LHCN-M2 (cell line): ENCODE measurements around the gene RASA2. TPM values are rescaled to one million over a fixed set of nuclear protein-coding genes. Genes with fewer than 3 reads are reported as not detected.
A peak's percentile ranks its signal among the peaks of the same experiment; 100 is the strongest.

Source experiments
- DNase-seq: peaks from one replicate; pipeline ENCODE4 v3.0.0-alpha.2; 2012; ENCODE audit warnings: low read depth
- polyA plus RNA-seq: library from polyadenylated mRNA; unstranded; fragments of >200 nt; gene quantifications from one replicate; pipeline ENCODE4 v1.2.1, GENCODE V29; 2012; ENCODE audit warnings: missing spikeins
- total RNA-seq: library from RNA; depleted of rRNA; stranded (reverse); fragments of >200 nt; gene quantifications from 2 replicates; pipeline ENCODE4 v1.2.3, GENCODE V29; 2014; rRNA removed

Gene RASA2
- total RNA-seq: 10.9 and 11.3 TPM in 2 replicates
- 2.3 TPM for polyA plus RNA-seq

GRCh38 chr3:141486746-141487520 lies at the start of gene RASA2:
TSS of gene RASA2 (plus strand) at chr3:141487027. CDS start at chr3:141487084, 57 bp downstream.
- peak; percentile 95 for DNase-seq

- DNase-seq: no peak
Measured at GRCh38 chr3:141439589-141439988, 47.2 kb upstream of the RASA2 start.

- no peak for DNase-seq
Measured at GRCh38 chr3:141440942-141441341, 45.9 kb upstream of the RASA2 start.

GRCh38 chr3:141441381-141442364 lies 45.2 kb upstream of the RASA2 start:
- DNase-seq: peak; percentile 69

GRCh38 chr3:141442446-141442845 lies 44.4 kb upstream of the RASA2 start:
- no peak for DNase-seq

DNA sequence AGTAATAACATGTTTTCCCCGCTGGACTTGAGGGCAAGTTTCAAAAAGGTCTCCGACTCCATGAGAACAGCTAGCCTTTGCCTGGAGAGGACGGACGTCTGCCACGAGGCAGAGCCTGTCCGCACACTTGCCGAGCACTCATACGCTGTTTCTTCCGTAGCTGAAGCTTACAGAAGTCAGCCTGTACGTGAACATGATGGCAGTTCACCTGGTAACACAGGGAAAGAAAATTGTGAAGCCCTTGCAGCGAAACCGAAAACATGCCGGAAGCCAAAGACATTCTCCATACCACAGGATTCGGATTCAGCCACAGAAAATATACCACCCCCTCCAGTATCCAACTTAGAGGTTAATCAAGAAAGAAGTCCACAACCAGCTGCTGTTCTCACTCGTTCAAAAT lies 43.9 kb upstream of the RASA2 start:
- no peak for DNase-seq

DNA sequence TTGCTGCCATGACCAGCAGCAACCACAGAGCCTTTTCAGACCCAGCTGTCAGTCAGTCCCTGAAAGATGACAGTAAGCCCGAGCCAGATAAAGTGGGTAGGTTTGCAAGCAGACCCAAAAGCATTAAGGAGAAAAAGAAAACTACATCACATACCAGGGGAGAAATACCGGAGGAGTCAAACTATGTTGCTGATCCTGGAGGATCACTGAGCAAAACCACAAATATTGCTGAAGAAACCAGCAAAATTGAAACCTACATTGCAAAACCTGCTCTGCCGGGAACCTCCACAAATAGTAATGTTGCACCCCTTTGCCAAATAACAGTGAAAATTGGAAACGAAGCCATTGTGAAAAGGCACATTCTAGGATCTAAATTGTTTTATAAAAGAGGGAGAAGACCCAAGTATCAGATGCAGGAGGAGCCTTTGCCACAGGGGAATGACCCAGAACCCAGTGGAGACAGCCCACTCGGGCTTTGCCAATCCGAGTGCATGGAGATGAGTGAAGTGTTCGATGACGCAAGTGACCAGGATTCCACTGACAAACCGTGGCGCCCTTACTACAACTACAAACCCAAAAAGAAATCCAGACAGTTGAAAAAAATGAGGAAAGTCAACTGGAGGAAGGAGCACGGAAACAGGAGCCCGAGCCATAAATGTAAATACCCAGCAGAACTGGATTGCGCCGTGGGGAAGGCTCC lies 42.1 kb upstream of the RASA2 start:
- no peak for DNase-seq

GRCh38 chr3:141445990-141446389 lies 40.8 kb upstream of the RASA2 start:
- DNase-seq: no peak

GRCh38 chr3:141446737-141447136 lies 40.1 kb upstream of the RASA2 start:
- no peak for DNase-seq

- no peak for DNase-seq
Measured at GRCh38 chr3:141447383-141447782, 39.4 kb upstream of the RASA2 start.

GRCh38 chr3:141448606-141449220 lies 38.1 kb upstream of the RASA2 start:
- peak; percentile 29 for DNase-seq

DNA sequence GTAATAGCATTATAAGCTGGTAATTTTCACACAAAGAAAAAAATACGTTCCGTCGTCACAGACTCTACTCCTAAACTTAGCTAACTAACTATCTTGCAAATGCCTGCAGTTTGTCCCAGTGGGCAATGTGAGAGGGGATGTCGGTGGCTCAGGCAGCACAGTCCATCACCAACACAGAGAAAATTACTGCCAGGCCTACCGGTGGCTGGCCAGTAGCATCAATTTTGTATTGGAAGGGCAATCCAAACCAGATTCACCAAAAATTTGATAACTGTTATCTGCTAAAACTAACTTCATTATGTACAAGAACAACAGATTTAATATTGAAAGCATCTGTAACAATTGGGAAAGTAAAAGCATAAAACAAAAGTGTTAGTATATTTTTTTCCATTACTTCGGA lies 37.4 kb upstream of the RASA2 start:
- no peak for DNase-seq

DNA sequence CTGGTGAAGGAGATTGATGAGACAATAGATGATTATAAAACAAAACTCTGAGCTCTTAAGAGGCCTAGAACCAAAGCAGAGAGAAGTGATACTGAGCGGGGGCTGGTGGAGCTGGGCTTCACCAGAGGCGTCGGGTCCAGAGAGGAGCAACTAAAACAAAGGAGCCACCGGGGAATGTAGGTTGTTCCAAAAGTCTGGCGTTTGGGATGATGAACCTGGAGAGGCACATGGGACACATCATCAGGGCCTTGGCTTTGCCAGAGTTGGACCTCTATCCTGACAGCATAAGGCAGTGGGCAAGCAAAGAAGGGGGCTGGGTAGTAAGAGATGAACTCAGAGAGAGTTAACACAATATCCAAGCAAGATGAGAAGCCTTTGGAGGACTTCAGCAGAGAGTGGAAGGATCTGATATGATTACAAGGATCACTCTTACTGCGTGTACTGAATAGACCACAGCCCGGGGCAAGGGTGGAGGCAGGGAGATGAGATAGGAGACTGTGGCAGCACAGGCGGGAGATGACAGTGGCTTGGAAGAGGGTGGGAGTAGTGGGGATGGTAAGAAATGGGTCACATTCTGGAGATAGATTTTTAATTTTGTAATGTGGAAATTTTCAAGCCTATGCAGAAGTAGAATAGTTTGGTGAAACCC lies 36.0 kb upstream of the RASA2 start:
- no peak for DNase-seq

GRCh38 chr3:141452045-141452444 lies 34.8 kb upstream of the RASA2 start:
- DNase-seq: peak; percentile 67

DNA sequence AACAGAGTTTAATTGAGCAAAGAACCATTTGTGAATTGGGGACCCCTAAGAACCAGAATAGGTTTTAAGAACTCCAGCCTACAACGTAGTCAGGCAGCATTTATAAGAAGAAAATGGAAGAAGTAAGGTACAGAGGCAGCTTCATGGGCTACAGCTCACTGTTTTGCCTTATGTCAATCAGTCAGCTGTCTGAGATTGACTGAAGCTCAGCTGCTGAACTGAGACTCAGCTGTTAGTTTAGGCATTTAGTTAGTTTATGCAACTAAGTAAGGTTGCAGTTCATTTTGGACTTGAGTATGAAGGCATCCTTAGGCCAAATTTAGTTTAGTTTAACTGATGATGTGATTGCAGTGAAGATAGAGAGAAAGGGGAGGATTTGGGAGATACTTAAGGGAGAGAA lies 34.1 kb upstream of the RASA2 start:
- DNase-seq: no peak

- peak; percentile 50 for DNase-seq
Measured at GRCh38 chr3:141454054-141454453, 32.8 kb upstream of the RASA2 start.

DNA sequence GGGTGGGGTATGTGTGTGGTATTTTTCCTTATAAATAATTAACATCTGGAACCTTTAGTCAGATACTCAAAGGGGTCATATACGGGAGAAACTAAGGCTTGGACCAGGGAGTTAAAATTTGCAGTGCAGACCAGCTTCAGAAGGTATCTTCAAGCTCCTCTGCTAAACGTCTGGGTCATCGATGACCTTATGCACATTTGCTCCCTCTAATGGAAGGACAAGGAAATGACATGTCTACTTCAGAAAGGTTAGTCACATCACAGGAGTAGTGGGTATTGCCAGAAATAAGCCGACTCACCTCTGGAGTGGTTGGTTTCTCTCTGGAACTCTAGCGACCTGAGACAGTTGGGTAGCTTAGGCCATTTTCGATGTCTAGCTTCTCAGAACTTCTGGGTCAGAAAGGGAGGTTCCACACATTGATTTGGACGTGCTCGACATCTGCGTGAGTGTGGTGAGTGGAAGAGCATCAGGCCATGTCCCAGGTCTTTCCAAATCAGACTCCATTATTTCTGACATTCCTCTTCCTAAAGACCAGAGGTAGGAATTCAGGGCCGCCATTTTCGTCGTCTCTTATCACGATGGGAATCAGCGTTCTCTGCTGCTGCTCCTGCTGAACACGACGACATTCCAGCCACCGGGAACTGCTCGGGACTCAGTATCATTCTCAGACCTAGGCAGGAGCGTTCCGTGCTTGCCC lies 31.8 kb upstream of the RASA2 start:
- peak; percentile 81 for DNase-seq

DNA sequence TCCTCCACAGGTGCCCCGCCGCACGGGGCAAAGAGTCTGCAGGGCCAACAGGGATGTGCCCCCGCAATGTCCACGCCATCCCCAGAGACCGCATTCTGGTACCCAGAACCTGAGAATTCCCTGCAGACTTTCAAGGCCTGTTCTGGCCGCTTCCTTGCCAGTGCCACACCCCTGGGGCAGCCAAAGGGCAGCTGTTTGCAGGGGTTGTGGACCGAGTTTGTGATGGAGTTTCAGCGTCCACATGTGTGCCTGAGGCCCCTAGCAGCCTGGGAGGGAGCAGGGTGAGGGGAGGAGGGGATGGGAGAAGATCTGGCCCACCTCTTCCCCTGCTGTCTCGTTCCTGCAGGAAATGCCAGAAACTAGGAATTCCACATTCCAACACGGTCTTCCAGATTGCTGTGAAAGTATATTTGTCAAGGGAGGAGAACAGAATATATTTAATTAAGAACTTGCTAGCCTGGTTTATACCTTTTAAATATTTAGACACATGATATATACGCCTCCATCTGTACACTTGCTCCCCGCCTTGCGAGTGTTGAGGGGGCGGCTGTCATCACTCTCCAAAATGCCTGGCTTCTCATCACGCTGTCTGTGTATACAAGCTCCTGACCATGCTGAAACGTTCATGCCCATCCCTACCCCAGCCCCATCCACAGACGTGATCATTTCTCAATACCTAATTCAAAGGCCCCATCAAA lies 31.1 kb upstream of the RASA2 start:
- no peak for DNase-seq

GRCh38 chr3:141456301-141456625 lies 30.6 kb upstream of the RASA2 start:
- no peak for DNase-seq
